NCI-H128 (cell line): ENCODE results near the gene PTPRN2.
"Not testable (repeated sequence)": the region's sequence is repeated elsewhere in the genome, so short reads cannot be mapped to it uniquely, and the experiment has no call there.

Experiments
- DNase-seq: peaks from one replicate; lab custom pipeline; 2025; ENCODE audit not compliant: unreplicated experiment; lab: John Stamatoyannopoulos, UW

Gene PTPRN2

GRCh38 chr7:157497744-157498651, 1089.6 kb downstream of the PTPRN2 start:
- DNase-seq, result no peak

DNA sequence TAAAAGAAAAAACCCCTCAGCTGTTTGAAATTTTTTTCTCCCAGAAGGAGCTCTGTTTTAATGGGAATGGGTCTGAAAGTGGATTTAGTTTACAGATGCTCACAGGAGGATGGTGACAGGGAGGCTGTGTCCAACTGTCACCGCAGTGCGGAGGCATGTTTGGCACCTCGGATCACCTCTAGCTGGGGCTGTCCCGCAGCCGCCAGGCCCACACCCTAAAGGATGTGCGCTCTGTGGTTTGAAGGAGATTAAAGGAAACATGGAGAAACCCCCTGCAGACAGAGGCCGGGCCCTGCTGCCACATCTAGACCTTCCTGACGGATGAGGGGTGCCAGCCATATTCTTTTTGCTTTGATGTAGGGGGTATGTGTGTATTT, 1090.3 kb downstream of the PTPRN2 start:
- no peak for DNase-seq

DNA sequence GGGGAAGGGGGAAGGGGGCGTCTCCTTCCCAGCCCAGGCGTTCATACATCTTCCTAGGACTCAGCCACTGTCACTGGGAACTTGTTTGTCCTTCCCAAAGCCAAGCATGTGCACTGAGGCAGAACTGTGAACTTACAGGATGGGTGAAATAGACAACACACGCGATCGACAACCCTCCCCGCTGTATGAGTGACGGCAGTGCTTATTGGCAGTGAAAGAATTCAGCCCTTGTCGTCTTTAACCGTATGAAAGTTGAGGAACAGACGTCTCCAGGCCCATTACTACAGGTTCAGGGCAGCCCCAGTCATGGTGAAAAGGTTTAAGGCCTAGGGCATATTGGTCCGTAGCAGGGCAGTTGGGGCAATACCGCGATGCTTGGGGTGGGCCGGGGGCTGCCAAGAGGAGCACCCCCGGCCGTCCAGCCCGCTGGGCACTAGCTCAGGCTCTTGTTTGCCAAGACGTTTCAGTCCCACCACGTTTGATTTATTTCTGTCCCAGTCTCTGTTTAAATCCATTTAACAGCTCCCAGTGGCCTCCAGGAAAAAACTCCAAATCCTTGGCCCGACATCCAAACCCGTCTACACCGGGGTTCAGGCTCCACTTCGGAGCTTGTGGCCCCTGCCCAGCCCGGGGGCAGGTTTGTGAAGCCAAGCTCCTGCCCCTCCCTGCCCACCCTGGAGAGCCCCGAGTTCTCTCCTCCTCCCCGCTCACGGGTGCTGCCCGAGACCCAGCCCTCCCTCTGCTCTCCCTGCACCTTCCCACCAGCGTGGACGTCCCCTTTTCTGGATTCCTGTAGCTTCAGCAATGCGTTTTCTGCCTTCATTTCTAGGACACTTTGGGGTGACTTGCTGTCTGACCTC, 1091.0 kb downstream of the PTPRN2 start:
- DNase-seq, result no peak

DNA sequence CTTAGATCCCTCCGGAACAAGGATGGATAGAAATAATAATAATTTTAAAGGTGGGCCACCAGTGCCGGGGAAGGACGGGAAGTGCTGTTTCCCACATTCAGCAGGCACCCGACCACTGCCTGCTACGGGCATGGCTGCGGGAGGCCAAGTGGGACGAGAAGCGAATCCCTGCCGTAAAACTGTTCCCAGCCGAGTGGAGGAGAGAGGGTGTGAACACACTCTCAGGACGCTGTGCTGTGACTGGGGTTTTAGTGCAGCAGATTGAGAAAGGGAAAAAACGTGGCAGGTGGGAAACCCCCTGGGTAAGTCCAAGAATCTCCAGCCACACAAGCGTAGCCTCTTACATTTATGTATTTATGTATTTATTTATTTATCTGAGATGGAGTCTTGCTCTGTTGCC, 1092.0 kb downstream of the PTPRN2 start:
- no peak for DNase-seq

DNA sequence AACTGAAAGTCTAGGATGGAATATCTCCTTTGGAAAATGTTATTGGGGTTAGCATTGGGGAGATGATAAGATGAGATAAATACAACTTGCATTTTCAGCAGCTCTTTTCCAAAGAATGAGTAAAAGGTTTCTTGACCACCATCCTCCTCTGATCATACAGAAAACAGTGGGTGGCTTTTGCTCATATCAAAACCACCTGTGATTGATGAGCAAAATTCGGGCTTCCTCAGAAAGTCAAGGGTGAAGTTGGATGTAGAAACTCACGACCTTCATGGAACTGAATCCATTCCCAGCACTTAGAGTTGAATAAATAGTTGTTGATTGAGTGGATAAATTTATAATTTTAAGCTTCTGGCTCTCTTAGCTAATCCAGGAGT, 1092.5 kb downstream of the PTPRN2 start:
- DNase-seq, result no peak

GRCh38 chr7:157494506-157495176, 1093.0 kb downstream of the PTPRN2 start:
- DNase-seq, result no peak

- DNase-seq, result no peak
Observed at GRCh38 chr7:157493776-157494175, 1093.8 kb downstream of the PTPRN2 start.

DNA sequence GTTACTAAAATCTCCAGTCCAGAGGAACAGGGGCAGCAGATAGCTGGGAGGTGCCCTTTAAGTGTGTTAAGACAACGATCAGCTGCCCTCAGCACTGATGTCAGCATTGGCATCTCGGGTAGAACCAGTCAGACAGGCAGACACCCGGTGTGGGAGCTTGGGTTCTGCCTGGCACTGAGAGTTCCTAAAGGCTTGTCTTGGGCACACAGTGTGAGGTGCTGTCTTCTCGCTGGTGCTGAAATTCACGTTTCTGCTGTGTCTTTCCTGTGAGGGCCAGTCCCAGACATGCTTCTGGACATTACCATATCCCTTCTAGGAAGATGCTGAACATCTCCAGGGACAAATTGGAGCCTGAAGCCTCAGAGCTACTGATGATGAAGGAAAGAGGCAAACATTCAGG, 1094.6 kb downstream of the PTPRN2 start:
- no peak for DNase-seq

DNA sequence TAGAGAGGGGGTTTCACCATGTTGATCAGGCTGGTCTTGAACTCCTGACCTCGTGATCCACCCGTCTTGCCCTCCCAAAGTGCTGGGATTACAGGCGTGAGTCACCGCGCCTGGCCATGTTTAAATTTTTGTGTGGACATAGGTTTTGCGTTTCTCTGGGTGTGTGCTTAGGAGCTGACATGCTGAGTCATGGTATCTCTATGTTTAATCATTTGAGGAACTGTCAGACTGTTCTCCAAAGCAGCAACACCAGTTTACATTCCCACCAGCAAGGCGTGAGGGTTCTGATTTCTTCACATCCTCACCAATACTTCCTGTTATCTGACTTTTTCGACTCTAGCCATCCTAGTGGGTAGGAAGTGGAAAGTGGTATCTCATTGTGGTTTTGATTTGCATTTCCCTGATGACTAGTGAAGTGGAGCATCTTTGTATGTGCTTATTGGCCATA, 1097.1 kb downstream of the PTPRN2 start:
- DNase-seq, result no peak

GRCh38 chr7:157489870-157490269, 1097.8 kb downstream of the PTPRN2 start:
- not testable (repeated sequence) for DNase-seq
